A673 (cell line): ENCODE measurements around the gene ZNF714. TPM values are rescaled to one million over a fixed set of nuclear protein-coding genes. Genes with fewer than 3 reads are reported as not detected.

Experiments
- BruUV-seq: library from RNA; stranded (reverse); fragments of 400-500 nt; replicated peaks from 2 replicates; lab custom pipeline; 2021; lab: Mats Ljungman, UMichigan
- CTCF ChIA-PET: fragments of 300-600 bp; sonication (Branson Sonifier 250); formaldehyde crosslinking; loops from one replicate; lab custom pipeline; 2022; ENCODE audit warnings: antibody characterized with exemption; lab: Charles Lee
- POLR2A ChIA-PET: fragments of 300-600 bp; sonication (Branson Sonifier 250); formaldehyde crosslinking; loops from one replicate; lab custom pipeline; 2022; ENCODE audit warnings: antibody characterized with exemption; ENCODE audit not compliant: low non-redundant PET; lab: Charles Lee
- DNase-seq: peaks from one replicate; pipeline ENCODE4 v3.0.0-alpha.2; 2015; ENCODE audit warnings: low spot score
- H3K27ac ChIP-seq: fragments of 200-600 bp; sonication (generic); 2 replicates; pipeline ENCODE4 v1.5.1; 2016; ENCODE audit warnings: mixed run types, low read depth, mild to moderate bottlenecking, mixed read lengths, antibody characterized with exemption, low read length; ENCODE audit not compliant: poor library complexity, severe bottlenecking
- H3K27me3 ChIP-seq: fragments of 200-600 bp; sonication (generic); replicated peaks from 2 replicates; pipeline ENCODE4 v1.6.1; 2017; ENCODE audit warnings: mixed run types, low read depth, mild to moderate bottlenecking, mixed read lengths, antibody characterized with exemption, low read length; ENCODE audit not compliant: insufficient read depth, poor library complexity
- H3K36me3 ChIP-seq: fragments of 200-600 bp; sonication (generic); 2 replicates; pipeline ENCODE4 v1.6.1; 2016; ENCODE audit warnings: mixed run types, mild to moderate bottlenecking, mixed read lengths, antibody characterized with exemption, low read length; ENCODE audit not compliant: insufficient read depth, poor library complexity, severe bottlenecking
- H3K4me1 ChIP-seq: fragments of 200-600 bp; sonication (generic); 2 replicates; pipeline ENCODE4 v1.6.1; 2017; ENCODE audit warnings: mixed run types, mild to moderate bottlenecking, mixed read lengths, antibody characterized with exemption, low read length; ENCODE audit not compliant: insufficient read depth, poor library complexity, severe bottlenecking
- H3K4me3 ChIP-seq: fragments of 200-600 bp; sonication (generic); 2 replicates; pipeline ENCODE4 v1.5.1; 2016; ENCODE audit warnings: low read depth, mixed run types, mild to moderate bottlenecking, mixed read lengths, low read length; ENCODE audit not compliant: poor library complexity, severe bottlenecking
- H3K9me3 ChIP-seq: fragments of 200-600 bp; sonication (generic); 2 replicates; pipeline ENCODE4 v1.6.1; 2016; ENCODE audit warnings: mixed run types, low read depth, mild to moderate bottlenecking, mixed read lengths, antibody characterized with exemption, low read length; ENCODE audit not compliant: poor library complexity, severe bottlenecking
- CTCF ChIP-seq: fragments of 300-800, 200-600 bp; sonication (generic); conservative IDR thresholded peaks from 2 replicates; pipeline ENCODE4 v1.5.1; 2017; ENCODE audit warnings: low read depth, mild to moderate bottlenecking, antibody characterized with exemption, low read length, moderate library complexity, mixed read lengths
- EZH2 ChIP-seq: fragments of 200-600 bp; sonication (generic); IDR thresholded peaks from 2 replicates; pipeline ENCODE4 v1.6.1; 2017; ENCODE audit warnings: borderline replicate concordance, low read depth, mild to moderate bottlenecking, mixed read lengths, antibody characterized with exemption, low read length; ENCODE audit not compliant: poor library complexity, severe bottlenecking
- intact Hi-C: fragments of 100-400 bp; cut with micrococcal nuclease; formaldehyde crosslinking; loops from one replicate; pipeline ENCODE4 v1.10.0; 2022; ENCODE audit not compliant: unreplicated experiment
- total RNA-seq: library from RNA; stranded (reverse); gene quantifications from 2 replicates; pipeline ENCODE4 v1.2.3, GENCODE V29; 2021

ZNF714 gene
- total RNA-seq, 1 experiment from 2014 or later = 21.3 TPM

GRCh38 chr19:21133633-21134032 is 51.6 kb downstream of the ZNF714 start:
- Histone ChIP-seq H3K9me3 (no peaks in the 10 kb centered on the region), H3K36me3 (no peaks in the 10 kb centered on the region), H3K27me3 (no peaks in the 10 kb centered on the region), H3K27ac (no peak overlapping the region), H3K4me3 (no peak overlapping the region), H3K4me1 (no peaks in the 10 kb centered on the region)
- no TSS peak for BruUV-seq
- no peak for TF ChIP-seq EZH2
- TF ChIP-seq CTCF = no peak
- no peak for DNase-seq
- intact Hi-C loops = no loop called here
- CTCF ChIA-PET = no interaction called here
- POLR2A ChIA-PET = no interaction called here

- no peaks in the 10 kb centered on the region for H3K27me3 ChIP-seq
- no TSS peak for BruUV-seq
- TF ChIP-seq CTCF = no peak
- TF ChIP-seq EZH2 = no peak
Measured at GRCh38 chr19:21134934-21135366, 52.9 kb downstream of the ZNF714 start.

DNA sequence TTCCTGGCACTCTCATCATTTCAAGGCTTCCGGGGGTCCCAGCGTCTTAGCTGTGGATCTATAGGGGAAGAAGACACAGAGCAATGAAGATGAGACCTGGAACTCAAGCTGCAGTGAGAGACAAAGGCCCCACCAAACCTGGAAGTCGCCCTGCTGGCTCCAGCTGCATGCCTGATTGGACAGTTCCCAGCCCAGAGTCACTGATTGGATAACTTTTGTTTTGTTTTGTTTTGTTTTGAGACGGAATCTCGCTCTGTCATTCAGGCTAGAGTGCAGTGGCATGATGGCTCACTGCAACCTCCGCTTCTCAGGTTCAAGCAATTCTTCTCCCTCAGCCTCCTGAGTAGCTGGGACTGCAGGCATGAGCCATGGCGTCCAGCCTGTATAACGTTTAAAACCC is 53.4 kb downstream of the ZNF714 start:
- intact Hi-C loops = no loop called here
- ChIA-PET CTCF (no interaction called here), POLR2A (no interaction called here)
- no peak overlapping the region for H3K27ac ChIP-seq
- H3K4me1 ChIP-seq = no peaks in the 10 kb centered on the region
- TF ChIP-seq CTCF = no peak
- no peak for TF ChIP-seq EZH2
- no TSS peak for BruUV-seq
- H3K36me3 ChIP-seq = no peaks in the 10 kb centered on the region
- H3K27me3 ChIP-seq = no peaks in the 10 kb centered on the region
- no peak for DNase-seq
- no peaks in the 10 kb centered on the region for H3K9me3 ChIP-seq
- H3K4me3 ChIP-seq = no peak overlapping the region

More at GRCh38 chr19:21134934-21135366, 52.9 kb downstream of the ZNF714 start:
- Histone ChIP-seq H3K36me3 (no peaks in the 10 kb centered on the region), H3K27ac (no peak overlapping the region), H3K4me1 (no peaks in the 10 kb centered on the region), H3K4me3 (no peak overlapping the region), H3K9me3 (no peaks in the 10 kb centered on the region)
- CTCF ChIA-PET = no interaction called here
- intact Hi-C loops = no loop called here
- POLR2A ChIA-PET = no interaction called here
- no peak for DNase-seq
